Spleen (tissue), 11 donors: ENCODE measurements around the gene PTPN14. TPM values are rescaled to one million over a fixed set of nuclear protein-coding genes. Genes with fewer than 3 reads are reported as not detected.
"Not testable (repeated sequence)": the region's sequence is repeated elsewhere in the genome, so short reads cannot be mapped to it uniquely, and the experiment has no call there.

Experiments used
- DNase-seq: peaks from one replicate; pipeline ENCODE4 v3.0.0-alpha.2; 2020
- H3K27ac ChIP-seq, 8 donors: fragments of 200-600 bp; sonication (generic) in 7 of 8; 1 replicate in 4 of 8; 2 replicates in 4 of 8; pipeline versions ENCODE4 v1.5.0 to v1.8.0; 2016 to 2021; ENCODE audit warnings: inconsistent platforms in 4 of 8, mild to moderate bottlenecking in 4 of 8, moderate library complexity in 1 of 8
- H3K27me3 ChIP-seq, 7 donors: fragments of 200-600 bp; sonication (generic) in 6 of 7; replicated peaks in 1 of 7; 1 replicate in 4 of 7; 2 replicates in 3 of 7; pipeline versions ENCODE4 v1.5.0 to v1.8.0; 2016 to 2021; ENCODE audit warnings: inconsistent platforms in 3 of 7, mild to moderate bottlenecking in 1 of 7
- H3K36me3 ChIP-seq, 6 donors: fragments of 200-600 bp; sonication (generic) in 5 of 6; 1 replicate in 4 of 6; 2 replicates in 2 of 6; pipeline versions ENCODE4 v1.5.0 to v1.8.0; 2016 to 2021; ENCODE audit warnings: inconsistent platforms in 2 of 6
- H3K4me1 ChIP-seq, 6 donors: fragments of 200-600 bp; sonication (generic) in 5 of 6; 1 replicate in 3 of 6; 2 replicates in 3 of 6; pipeline versions ENCODE4 v1.5.0 to v1.8.0; 2016 to 2021; ENCODE audit warnings: inconsistent platforms in 3 of 6
- H3K4me3 ChIP-seq, 8 donors: fragments of 200-600 bp; sonication (generic) in 7 of 8; 1 replicate in 4 of 8; 2 replicates in 4 of 8; pipeline versions ENCODE4 v1.5.0 to v1.8.0; 2016 to 2021; ENCODE audit warnings: inconsistent platforms in 4 of 8, mild to moderate bottlenecking in 4 of 8, moderate library complexity in 2 of 8
- H3K9me3 ChIP-seq, 8 donors: fragments of 200-600 bp; sonication (generic) in 7 of 8; 1 replicate in 4 of 8; 2 replicates in 4 of 8; pipeline versions ENCODE4 v1.5.0 to v1.8.0; 2016 to 2021; ENCODE audit warnings: inconsistent platforms in 4 of 8
- CTCF ChIP-seq, 11 experiments: fragments of 200-600 bp in 7 of 11; fragments of 450-650 bp in 4 of 11; sonication (generic) in 4 of 11; IDR thresholded peaks in 8 of 11; conservative IDR thresholded peaks in 3 of 11; 1 replicate in 7 of 11; 2 replicates in 4 of 11; pipeline versions ENCODE4 v1.4.0 to v1.8.0; 2016 to 2021; ENCODE audit warnings: antibody characterized with exemption in 11 of 11, inconsistent platforms in 4 of 11, mild to moderate bottlenecking in 1 of 11
- POLR2A ChIP-seq, 3 donors: fragments of 450-650 bp; IDR thresholded peaks; one replicate each; pipeline ENCODE4 v1.5.1; 2017; ENCODE audit warnings: antibody characterized with exemption in 3 of 3, mild to moderate bottlenecking in 1 of 3
- POLR2AphosphoS5 ChIP-seq, 3 donors: sonication (generic); formaldehyde crosslinking; IDR thresholded peaks; one replicate each; pipeline ENCODE4 v1.5.1; 2017; ENCODE audit warnings: antibody characterized with exemption in 3 of 3
- WGBS, 5 donors: extraction: QIAGEN DNeasy Blood & Tissue Kit in 3 of 5; methylation state at CpG; one replicate each; pipeline versions ENCODE4 v1.1.5 to v1.1.7; 2013 to 2018; 5-methylcytosine and 5-hydroxymethylcytosine counted together
- intact Hi-C: fragments of 100-400 bp; cut with DNase I; formaldehyde crosslinking; loops from one replicate; pipeline ENCODE4 v1.15.0; 2023; ENCODE audit warnings: low total_unique reads
- polyA plus RNA-seq, 3 donors: library from polyadenylated mRNA; stranded (reverse); fragments of 200-250 nt; gene quantifications; one replicate each; pipeline ENCODE4 v1.2.1, GENCODE V29; 2013
- total RNA-seq, 7 donors: library from RNA; depleted of rRNA in 3 of 7; stranded (reverse); fragments of >200 nt in 3 of 7; fragmentation: NEBNext Ultra II Directional in 4 of 7; extraction: Animal tissue kit (Norgen Biotek cat#: 25700) in 4 of 7; gene quantifications; one replicate each; pipeline versions ENCODE4 v1.1.0 to v1.2.1, GENCODE V29; 2016 to 2021
- donor health status: healthy with polysubstance abuse.
- donor health status: DM: no; HTN: no; CAD: no; lungs with moderate emphysema.
- donor health status: DM: no; HTN: no; CAD: no.
- donor health status: Bipolar disorder and iron deficiency.
- donor health status: healthy.
- donor health status: DM: no; HTN: no; CAD: no.
- donor health status: DM: yes; HTN: yes; CAD: no.

Gene PTPN14
- total and polyA plus RNA-seq, 10 donors, result 0.83 to 28.5 (median 16.8) TPM

GRCh38 chr1:214496126-214496525 is 55.3 kb downstream of the PTPN14 start:
- Histone ChIP-seq H3K36me3 (no peaks in the 10 kb centered on the region), H3K27ac (no peak overlapping the region), H3K4me3 (no peak overlapping the region), H3K9me3 (no peaks in the 10 kb centered on the region), H3K27me3 (no peaks in the 10 kb centered on the region), H3K4me1 (peaks cover 0 to 3% (median 0%) of the 10 kb centered on the region in 6 donors)
- DNase-seq, result no peak
- TF ChIP-seq CTCF (IDR thresholded peaks at IDR 0.05 in 8 of 11, conservative IDR thresholded peaks at IDR 0.05 in 3 of 11) (no peak), POLR2AphosphoS5 (IDR thresholded peaks at IDR 0.05) (no peak), POLR2A (IDR thresholded peaks at IDR 0.05) (no peak)
- WGBS, 5 donors, result 65 to 78% (median 70%) methylated on average over 4 of the region's 4 CpGs
- intact Hi-C loops, result no loop called here

- Histone ChIP-seq H3K27me3 (no peaks in the 10 kb centered on the region), H3K9me3 (no peaks in the 10 kb centered on the region), H3K4me3 (no peak overlapping the region), H3K36me3 (no peaks in the 10 kb centered on the region), H3K4me1 (peaks cover 0 to 3% (median 0%) of the 10 kb centered on the region in 6 donors), H3K27ac (no peak overlapping the region)
- no peak for TF ChIP-seq CTCF (IDR thresholded peaks at IDR 0.05 in 8 of 11, conservative IDR thresholded peaks at IDR 0.05 in 3 of 11)
- no peak for TF ChIP-seq POLR2A (IDR thresholded peaks at IDR 0.05)
- no peak for TF ChIP-seq POLR2AphosphoS5 (IDR thresholded peaks at IDR 0.05)
- intact Hi-C loops, result no loop called here
- 51 to 69% (median 59%) methylated on average over 2 of the region's 2 CpGs for WGBS, 5 donors
- DNase-seq, result no peak
Observed at GRCh38 chr1:214494706-214495105, 56.7 kb downstream of the PTPN14 start.

GRCh38 chr1:214494179-214494578 is 57.2 kb downstream of the PTPN14 start:
- H3K27ac ChIP-seq, H3K4me3 ChIP-seq, H3K4me1 ChIP-seq, H3K9me3 ChIP-seq, H3K27me3 ChIP-seq, H3K36me3 ChIP-seq, intact Hi-C loops, DNase-seq: not testable (repeated sequence)
- 75 to 98% (median 87%) methylated on average over 6 of the region's 6 CpGs for WGBS, 5 donors

- Histone ChIP-seq H3K4me1 (peaks cover 0 to 3% (median 0%) of the 10 kb centered on the region in 6 donors), H3K27me3 (no peaks in the 10 kb centered on the region), H3K36me3 (no peaks in the 10 kb centered on the region), H3K9me3 (no peaks in the 10 kb centered on the region), H3K4me3 (no peak overlapping the region), H3K27ac (no peak overlapping the region)
- DNase-seq, result no peak
- TF ChIP-seq CTCF (IDR thresholded peaks at IDR 0.05 in 8 of 11, conservative IDR thresholded peaks at IDR 0.05 in 3 of 11) (no peak), POLR2AphosphoS5 (IDR thresholded peaks at IDR 0.05) (no peak), POLR2A (IDR thresholded peaks at IDR 0.05) (no peak)
- intact Hi-C loops, result no loop called here
- WGBS, 5 donors, result 83 to 95% (median 88%) methylated on average over 7 of the region's 7 CpGs
Observed at GRCh38 chr1:214493126-214493796, 58.1 kb downstream of the PTPN14 start.
